Colonic mucosa (tissue), 4 donors: ENCODE measurements around the gene B3GALT6. TPM values are rescaled to one million over a fixed set of nuclear protein-coding genes. Genes with fewer than 3 reads are reported as not detected.

ENCODE experiments used
- DNase-seq: peaks from one replicate; pipeline ENCODE4 v3.0.0-alpha.2; 2020
- H3K27ac ChIP-seq: fragments of 200-600 bp; one replicate; pipeline ENCODE4 v1.8.0; 2021
- H3K27me3 ChIP-seq: fragments of 200-600 bp; one replicate; pipeline ENCODE4 v1.8.0; 2021
- H3K36me3 ChIP-seq: fragments of 200-600 bp; one replicate; pipeline ENCODE4 v1.8.0; 2021
- H3K4me1 ChIP-seq: fragments of 200-600 bp; one replicate; pipeline ENCODE4 v1.8.0; 2021; ENCODE audit warnings: mild to moderate bottlenecking
- H3K4me3 ChIP-seq: fragments of 200-600 bp; one replicate; pipeline ENCODE4 v1.8.0; 2021
- H3K9ac ChIP-seq, 2 donors: one replicate each; pipeline ENCODE4 v1.7.0; 2013; ENCODE audit warnings: control low read depth in 2 of 2, low read depth in 2 of 2, low read length in 2 of 2
- H3K9me3 ChIP-seq: fragments of 200-600 bp; one replicate; pipeline ENCODE4 v1.8.0; 2021
- intact Hi-C: fragments of 100-400 bp; cut with DNase I; formaldehyde crosslinking; loops from one replicate; pipeline ENCODE4 v1.14.1; 2022
- total RNA-seq, 2 donors: library from RNA; stranded (reverse); fragmentation: NEBNext Ultra II Directional in 1 of 2; extraction: Animal tissue kit (Norgen Biotek cat#: 25700) in 1 of 2; gene quantifications; one replicate each; pipeline ENCODE4 v1.2.1, GENCODE V29; 2021
- TF ChIP-seq, protein P1 (sequence below): fragments of 200-600 bp; IDR thresholded peaks from one replicate; pipeline ENCODE4 v1.8.0; 2022; ENCODE audit warnings: antibody characterized with exemption, mild to moderate bottlenecking
- donor health status: healthy.
- donor health status: DM: no; HTN: no; CAD: no.
- donor health status: DM: no; HTN: no; CAD: no.

The B3GALT6 gene
- total RNA-seq, 2 donors from 2014 or later: 8.0 to 12.0 TPM

DNA sequence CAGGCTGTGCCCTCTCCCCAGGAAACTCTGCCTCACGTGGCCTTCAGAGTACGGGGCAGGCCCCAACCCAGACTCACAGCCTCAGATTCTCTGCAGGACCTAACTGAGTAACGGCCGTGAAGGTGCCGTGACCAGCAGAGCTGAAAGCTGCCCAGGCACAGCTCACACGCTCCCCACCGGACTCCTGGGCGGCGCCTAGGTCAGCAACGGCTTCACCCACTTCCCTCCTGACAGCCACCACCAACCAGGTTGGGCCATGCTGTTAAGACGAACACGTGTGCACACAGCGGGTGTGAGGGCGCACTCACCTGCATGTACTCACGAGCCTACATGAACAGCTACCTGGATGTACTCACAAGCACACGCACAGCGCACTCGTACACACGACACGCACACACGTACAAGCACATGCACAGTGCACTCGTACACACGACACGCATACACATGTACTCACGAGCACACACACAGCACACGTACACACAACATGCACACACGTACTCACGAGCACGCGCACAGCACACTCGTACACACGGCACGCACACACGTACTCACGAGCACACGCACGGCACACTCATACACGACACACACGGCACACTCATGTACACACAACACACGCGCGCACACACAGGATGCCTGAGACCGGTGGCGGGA lies 9.3 kb upstream of the B3GALT6 start:
- Histone ChIP-seq H3K27ac (no peak overlapping the region), H3K27me3 (no peaks in the 10 kb centered on the region), H3K9ac (no peak overlapping the region), H3K36me3 (peaks cover 29% of the 10 kb centered on the region), H3K4me1 (peaks cover 6% of the 10 kb centered on the region), H3K9me3 (no peaks in the 10 kb centered on the region), H3K4me3 (no peak overlapping the region)
- intact Hi-C loops: loop anchor here (10.0 kb wide), 1 partner anchor 48 kb away; the partner anchor contains the start of gene TTLL10
- TF ChIP-seq, protein P1, sequence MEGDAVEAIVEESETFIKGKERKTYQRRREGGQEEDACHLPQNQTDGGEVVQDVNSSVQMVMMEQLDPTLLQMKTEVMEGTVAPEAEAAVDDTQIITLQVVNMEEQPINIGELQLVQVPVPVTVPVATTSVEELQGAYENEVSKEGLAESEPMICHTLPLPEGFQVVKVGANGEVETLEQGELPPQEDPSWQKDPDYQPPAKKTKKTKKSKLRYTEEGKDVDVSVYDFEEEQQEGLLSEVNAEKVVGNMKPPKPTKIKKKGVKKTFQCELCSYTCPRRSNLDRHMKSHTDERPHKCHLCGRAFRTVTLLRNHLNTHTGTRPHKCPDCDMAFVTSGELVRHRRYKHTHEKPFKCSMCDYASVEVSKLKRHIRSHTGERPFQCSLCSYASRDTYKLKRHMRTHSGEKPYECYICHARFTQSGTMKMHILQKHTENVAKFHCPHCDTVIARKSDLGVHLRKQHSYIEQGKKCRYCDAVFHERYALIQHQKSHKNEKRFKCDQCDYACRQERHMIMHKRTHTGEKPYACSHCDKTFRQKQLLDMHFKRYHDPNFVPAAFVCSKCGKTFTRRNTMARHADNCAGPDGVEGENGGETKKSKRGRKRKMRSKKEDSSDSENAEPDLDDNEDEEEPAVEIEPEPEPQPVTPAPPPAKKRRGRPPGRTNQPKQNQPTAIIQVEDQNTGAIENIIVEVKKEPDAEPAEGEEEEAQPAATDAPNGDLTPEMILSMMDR: no peak
- DNase-seq: no peak

DNA sequence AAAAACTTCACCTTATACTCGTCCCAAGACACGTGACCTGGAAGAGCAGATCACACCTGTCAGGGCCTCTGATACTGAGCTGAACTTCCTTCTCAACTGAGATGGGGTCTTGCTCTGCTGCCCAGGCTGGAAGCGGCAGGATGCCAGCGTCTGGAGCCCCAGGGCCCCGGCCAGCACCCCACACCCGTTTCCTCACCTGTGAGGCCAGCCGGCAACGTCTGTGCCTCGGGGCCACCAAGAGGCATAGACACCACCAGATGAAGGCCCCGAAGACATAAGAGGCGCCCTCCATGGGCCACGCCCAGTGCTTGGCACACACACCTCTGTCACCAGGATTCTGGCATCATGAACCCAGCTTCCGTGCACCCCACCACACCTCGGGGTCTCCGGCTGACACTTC lies 8.7 kb upstream of the B3GALT6 start:
- TF ChIP-seq, protein P1: no peak
- no peaks in the 10 kb centered on the region for H3K27me3 ChIP-seq
- no peak overlapping the region for H3K9ac ChIP-seq
- intact Hi-C loops: loop anchor here (10.0 kb wide), 1 partner anchor 49 kb away; the partner anchor contains the start of gene TTLL10
- H3K9me3 ChIP-seq: no peaks in the 10 kb centered on the region
- H3K4me1 ChIP-seq: peaks cover 6% of the 10 kb centered on the region
- no peak overlapping the region for H3K27ac ChIP-seq
- DNase-seq: no peak
- H3K36me3 ChIP-seq: peaks cover 29% of the 10 kb centered on the region
- H3K4me3 ChIP-seq: no peak overlapping the region

DNA sequence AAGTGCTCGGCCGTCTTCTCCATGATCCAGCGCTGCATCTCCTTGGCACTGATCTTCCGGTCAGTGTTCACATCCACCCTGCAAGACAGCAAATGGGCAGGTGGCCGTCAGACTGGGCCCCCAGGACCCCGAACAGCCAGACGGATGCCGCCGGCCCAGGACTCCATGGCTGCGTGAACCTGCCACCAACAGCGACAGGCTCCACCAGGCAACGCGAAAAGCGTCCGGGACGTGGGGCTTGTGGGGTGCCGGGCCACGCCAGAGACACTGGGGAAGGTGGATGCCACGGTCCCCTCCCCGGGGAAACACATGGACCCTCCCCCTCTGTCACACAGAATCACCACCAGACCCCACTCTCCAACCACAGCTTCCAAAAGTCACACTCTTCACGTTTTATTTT lies 8.1 kb upstream of the B3GALT6 start:
- Histone ChIP-seq H3K9me3 (no peaks in the 10 kb centered on the region), H3K27ac (no peak overlapping the region), H3K4me1 (peaks cover 6% of the 10 kb centered on the region), H3K36me3 (peaks cover 28% of the 10 kb centered on the region), H3K4me3 (no peak overlapping the region), H3K27me3 (no peaks in the 10 kb centered on the region), H3K9ac (no peak overlapping the region)
- DNase-seq: no peak
- intact Hi-C loops: loop anchor here (10.0 kb wide), 1 partner anchor 49 kb away; the partner anchor contains the start of gene TTLL10
- TF ChIP-seq, protein P1: no peak

DNA sequence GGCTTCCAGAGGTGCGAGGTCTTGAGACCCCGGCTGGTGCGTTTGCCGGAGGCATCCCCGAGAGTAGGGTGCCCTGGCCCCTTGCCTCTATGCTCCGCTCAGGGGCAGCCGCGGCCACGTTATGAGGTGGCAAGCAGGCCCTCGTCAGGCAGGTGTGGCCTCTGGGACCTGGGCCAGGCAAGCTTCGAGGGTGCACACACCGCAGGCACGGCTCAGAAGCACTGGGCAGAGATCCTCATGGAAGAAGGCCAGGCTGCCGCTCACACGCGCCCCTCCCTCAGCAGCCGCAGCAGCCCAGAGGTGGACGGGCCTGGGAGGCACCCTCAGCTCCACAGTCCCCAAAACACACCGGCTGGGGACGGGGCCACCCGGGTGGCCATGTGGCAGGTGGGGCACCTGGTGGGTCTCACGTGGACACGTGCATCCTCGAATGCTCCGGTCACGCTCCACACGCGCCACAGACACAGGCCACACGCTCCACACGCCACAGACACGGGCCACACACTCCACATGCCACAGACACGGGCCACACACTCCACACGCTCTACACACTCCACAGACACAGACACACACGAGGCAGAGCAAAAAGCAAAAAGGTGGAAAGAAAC lies 6.7 kb upstream of the B3GALT6 start:
- no peaks in the 10 kb centered on the region for H3K9me3 ChIP-seq
- peaks cover 26% of the 10 kb centered on the region for H3K36me3 ChIP-seq
- H3K9ac ChIP-seq: no peak overlapping the region
- peaks cover 15% of the 10 kb centered on the region for H3K4me1 ChIP-seq
- intact Hi-C loops: loop anchor here (10.0 kb wide), 1 partner anchor 51 kb away; the partner anchor contains the start of gene TTLL10
- no peak overlapping the region for H3K4me3 ChIP-seq
- TF ChIP-seq, protein P1: no peak
- no peak for DNase-seq
- H3K27ac ChIP-seq: no peak overlapping the region
- H3K27me3 ChIP-seq: no peaks in the 10 kb centered on the region

DNA sequence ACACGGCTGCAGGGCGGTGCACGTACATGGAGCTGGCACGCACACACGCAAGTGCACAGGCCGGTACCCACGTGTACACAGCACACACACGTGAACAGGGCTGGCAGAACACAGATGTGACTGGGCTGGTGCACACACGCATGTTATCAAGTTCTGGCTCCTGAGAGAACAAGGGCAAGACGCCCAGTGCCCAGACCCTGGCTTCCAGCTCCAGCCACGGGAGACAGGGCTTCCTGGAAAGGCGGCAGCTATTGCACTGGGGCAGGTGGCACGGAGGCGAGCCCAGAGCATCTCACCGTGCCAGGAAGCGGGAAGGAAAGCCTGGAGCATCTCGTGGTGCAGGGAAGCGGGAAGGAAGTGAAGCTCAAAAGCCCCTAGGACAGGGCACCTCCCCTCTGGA lies 6.1 kb upstream of the B3GALT6 start:
- no peaks in the 10 kb centered on the region for H3K27me3 ChIP-seq
- TF ChIP-seq, protein P1: no peak
- H3K9ac ChIP-seq: no peak overlapping the region
- H3K4me1 ChIP-seq: peaks cover 20% of the 10 kb centered on the region
- H3K27ac ChIP-seq: no peak overlapping the region
- no peak for DNase-seq
- H3K4me3 ChIP-seq: no peak overlapping the region
- H3K9me3 ChIP-seq: no peaks in the 10 kb centered on the region
- H3K36me3 ChIP-seq: peaks cover 21% of the 10 kb centered on the region
- intact Hi-C loops: loop anchor here (10.0 kb wide), 1 partner anchor 51 kb away; the partner anchor contains the start of gene TTLL10
